22Rv1 (cell line): ENCODE measurements around the gene ESRP2.

ENCODE experiments used
- CTCF ChIP-seq: fragments of 450-650 bp; IDR thresholded peaks from 2 replicates; pipeline ENCODE4 v1.5.1; 2017; ENCODE audit warnings: mild to moderate bottlenecking
- ZFX ChIP-seq: fragments of 450-650 bp; IDR thresholded peaks from 2 replicates; pipeline ENCODE4 v1.6.1; 2017; ENCODE audit warnings: antibody characterized with exemption, borderline replicate concordance

DNA sequence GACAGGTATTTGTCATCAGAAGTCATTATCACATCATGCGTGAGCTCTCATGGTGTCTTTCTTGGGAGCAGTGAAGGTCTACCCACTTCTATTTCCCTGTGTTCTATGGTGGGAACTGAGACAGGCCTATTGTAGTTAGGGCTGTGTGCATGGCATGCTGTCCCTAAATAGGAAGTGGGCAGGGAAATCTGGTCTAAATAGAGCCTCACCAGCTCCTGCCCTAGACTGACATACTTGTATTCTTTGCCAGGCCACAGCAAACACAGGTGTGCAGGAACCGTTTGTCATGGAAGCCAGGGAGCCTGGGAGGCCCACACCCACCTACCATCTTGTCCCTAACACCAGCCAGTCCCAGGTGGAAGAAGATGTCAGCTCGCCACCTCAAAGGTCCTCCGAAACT, 38.5 kb upstream of the ESRP2 start:
- TF ChIP-seq CTCF = no peak
- no peak for TF ChIP-seq ZFX
